ENCODE measurements around the gene ALPI.

ALPI gene

GRCh38 chr2:232502911-232503808, 47.2 kb downstream of the ALPI start:
- peak; percentile 12 for DNase-seq

GRCh38 chr2:232503809-232504323, 47.9 kb downstream of the ALPI start:
- DNase-seq: no peak

GRCh38 chr2:232504438-232504837, 48.5 kb downstream of the ALPI start:
- DNase-seq: no peak

- no peak for DNase-seq
Observed at GRCh38 chr2:232505856-232506255, 49.9 kb downstream of the ALPI start.

GRCh38 chr2:232506709-232507108, 50.8 kb downstream of the ALPI start:
- no peak for DNase-seq

- no peak for DNase-seq
Observed at GRCh38 chr2:232508251-232508650, 52.3 kb downstream of the ALPI start.
